T1000 (cell line): ENCODE measurements around the gene MLXIP.
"Not testable (repeated sequence)": the region's sequence is repeated elsewhere in the genome, so short reads cannot be mapped to it uniquely, and the experiment has no call there.

ENCODE experiments used
- DNase-seq: peaks from one replicate; lab custom pipeline; 2025; ENCODE audit warnings: mixed read lengths; lab: John Stamatoyannopoulos, UW

The MLXIP gene

GRCh38 chr12:122052285-122052684, 26.3 kb upstream of the MLXIP start:
- no peak for DNase-seq

GRCh38 chr12:122054842-122055520, 23.6 kb upstream of the MLXIP start:
- DNase-seq: no peak

- DNase-seq: not testable (repeated sequence)
Observed at GRCh38 chr12:122056406-122056805, 22.1 kb upstream of the MLXIP start.

GRCh38 chr12:122057007-122057735, 21.4 kb upstream of the MLXIP start:
- DNase-seq: no peak

- DNase-seq: no peak
Observed at GRCh38 chr12:122057769-122058168, 20.8 kb upstream of the MLXIP start.

GRCh38 chr12:122058549-122059149, 19.9 kb upstream of the MLXIP start:
- DNase-seq: no peak

- DNase-seq: no peak
Observed at GRCh38 chr12:122059203-122059960, 19.2 kb upstream of the MLXIP start.

- DNase-seq: no peak
Observed at GRCh38 chr12:122060081-122060501, 18.5 kb upstream of the MLXIP start.

GRCh38 chr12:122061253-122061652, 17.3 kb upstream of the MLXIP start:
- no peak for DNase-seq

- no peak for DNase-seq
Observed at GRCh38 chr12:122062832-122063693, 15.5 kb upstream of the MLXIP start.

- DNase-seq: no peak
Observed at GRCh38 chr12:122063694-122064024, 14.9 kb upstream of the MLXIP start.

- DNase-seq: no peak
Observed at GRCh38 chr12:122064025-122064777, 14.4 kb upstream of the MLXIP start.

- no peak for DNase-seq
Observed at GRCh38 chr12:122064780-122065588, 13.6 kb upstream of the MLXIP start.

GRCh38 chr12:122067548-122067947, 11.0 kb upstream of the MLXIP start:
- no peak for DNase-seq

GRCh38 chr12:122067966-122068365, 10.6 kb upstream of the MLXIP start:
- no peak for DNase-seq

GRCh38 chr12:122072031-122072970, 6.3 kb upstream of the MLXIP start:
- peak; percentile 93 for DNase-seq

- DNase-seq: no peak
Observed at GRCh38 chr12:122073815-122074214, 4.7 kb upstream of the MLXIP start.

- DNase-seq: no peak
Observed at GRCh38 chr12:122076743-122077495, 1.6 kb upstream of the MLXIP start.
